GM19468 (cell line): ENCODE data around the gene NHLRC3.
A peak's percentile ranks its signal among the peaks of the same experiment; 100 is the strongest.
"Not testable (repeated sequence)": the region's sequence is repeated elsewhere in the genome, so short reads cannot be mapped to it uniquely, and the experiment has no call there.

Experiments
- ATAC-seq: cut with Tn5 transposase; IDR thresholded peaks from one replicate; pipeline ENCODE4 v1.9.1; 2021; ENCODE audit warnings: mild to moderate bottlenecking, moderate library complexity, moderate number of reproducible peaks; ENCODE audit not compliant: unreplicated experiment; ENCODE audit errors: extremely low read depth

Gene NHLRC3

GRCh38 chr13:39039041-39039440 is 785 bp downstream of the NHLRC3 start:
- no peak for ATAC-seq

- no peak for ATAC-seq
Measured at GRCh38 chr13:39040206-39040605, 1.9 kb downstream of the NHLRC3 start.

GRCh38 chr13:39044536-39044935 is 6.3 kb downstream of the NHLRC3 start:
- ATAC-seq = peak; percentile 34

- no peak for ATAC-seq
Measured at GRCh38 chr13:39047560-39047959, 9.3 kb downstream of the NHLRC3 start.

DNA sequence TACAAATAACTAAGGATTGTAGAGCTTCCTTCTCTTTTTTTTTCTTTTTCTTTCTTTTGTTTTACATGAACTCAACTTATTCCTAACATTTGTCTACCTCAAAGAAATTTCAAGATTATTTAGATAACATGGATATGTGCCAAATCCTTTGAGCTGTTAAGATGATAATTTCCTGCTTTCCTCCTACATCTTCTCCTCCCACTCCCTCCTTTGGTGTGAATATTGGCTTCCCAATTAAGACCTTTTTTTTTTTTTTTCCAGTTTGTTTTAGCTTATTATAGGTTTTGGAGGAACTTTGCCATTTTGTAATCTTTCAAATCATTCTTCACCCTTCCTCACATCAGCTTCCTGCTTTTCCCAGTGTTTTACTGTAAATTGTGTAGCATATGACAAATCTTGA is 10.6 kb downstream of the NHLRC3 start:
- ATAC-seq = no peak

GRCh38 chr13:39049274-39049673 is 11.0 kb downstream of the NHLRC3 start:
- ATAC-seq = no peak

DNA sequence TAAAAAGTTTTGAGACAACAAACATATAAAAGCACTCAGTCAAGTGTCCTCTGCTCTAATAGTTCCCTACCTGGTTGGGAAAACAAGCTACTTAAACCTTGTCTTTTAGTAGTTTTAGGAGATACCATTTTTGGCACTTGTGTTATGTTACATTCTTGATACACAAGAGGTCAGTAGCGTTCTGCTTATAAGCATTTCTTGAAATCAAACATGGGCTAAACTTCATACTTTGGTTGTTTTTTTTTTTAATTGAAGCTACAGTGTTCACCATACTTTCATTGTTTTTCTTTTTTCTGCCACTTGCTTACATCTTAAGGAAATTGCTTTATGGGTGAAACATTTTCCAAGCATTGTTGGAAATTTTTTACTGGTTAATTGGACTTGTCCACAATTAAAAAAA is 12.9 kb downstream of the NHLRC3 start:
- no peak for ATAC-seq

GRCh38 chr13:39052944-39053343 is 14.7 kb downstream of the NHLRC3 start:
- ATAC-seq = no peak

DNA sequence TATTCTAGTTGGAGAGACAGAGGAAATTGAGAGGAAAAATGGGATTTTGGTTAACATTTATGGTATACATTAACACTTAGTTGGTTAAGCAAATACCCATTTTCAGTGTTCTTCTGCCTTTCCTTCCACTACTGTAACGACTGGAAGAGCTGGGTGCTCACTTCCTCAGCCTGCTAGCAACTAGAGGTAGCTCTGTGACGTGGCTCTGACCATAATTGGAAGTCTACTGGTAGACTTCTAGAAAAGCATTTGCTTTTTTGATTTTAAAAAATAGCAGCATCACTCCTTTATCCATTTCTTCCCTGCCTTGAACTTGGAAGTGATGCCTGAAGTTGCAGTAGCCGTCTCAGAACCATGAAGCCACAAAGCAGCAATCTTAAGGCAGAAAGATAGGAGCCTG is 15.9 kb downstream of the NHLRC3 start:
- ATAC-seq = no peak

DNA sequence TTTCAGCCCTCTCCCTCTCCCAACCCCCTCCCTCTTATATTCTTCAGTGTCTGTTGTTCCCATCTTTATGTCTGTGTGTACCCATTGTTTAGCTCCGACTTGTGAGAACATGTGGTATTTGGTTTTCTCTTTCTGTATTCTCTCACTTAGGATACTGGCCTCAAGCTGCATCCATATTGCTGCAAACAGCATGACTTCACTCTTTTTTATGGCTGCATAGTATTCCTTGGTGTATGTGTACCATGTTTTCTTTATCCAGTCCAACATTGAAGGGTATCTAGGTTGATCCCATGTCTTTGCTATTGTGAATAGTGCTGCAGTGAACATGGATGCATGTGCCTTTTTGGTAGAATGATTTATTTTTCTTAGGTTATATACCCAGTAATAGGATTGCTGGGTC is 17.8 kb downstream of the NHLRC3 start:
- no peak for ATAC-seq

DNA sequence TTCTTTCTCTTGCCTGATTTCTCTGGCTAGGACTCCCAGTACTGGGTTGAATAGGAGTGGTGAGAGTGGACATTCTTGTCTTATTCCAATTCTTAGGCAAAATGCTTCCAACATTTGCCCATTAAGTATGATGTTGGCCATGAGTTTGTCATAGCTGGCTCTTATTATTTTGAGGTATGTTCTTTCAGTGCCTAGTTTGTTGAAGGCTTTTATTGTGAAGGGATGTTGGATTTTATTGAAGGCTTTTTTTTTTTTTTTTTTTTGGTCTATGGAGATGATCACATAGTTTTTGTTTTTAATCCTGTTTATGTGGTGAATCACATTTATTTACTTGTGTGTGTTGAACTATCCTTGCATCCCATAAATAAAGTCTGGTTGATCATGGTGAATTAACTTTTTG is 19.8 kb downstream of the NHLRC3 start:
- no peak for ATAC-seq

GRCh38 chr13:39062004-39062403 is 23.7 kb downstream of the NHLRC3 start:
- ATAC-seq = no peak

GRCh38 chr13:39072842-39073241 is 34.6 kb downstream of the NHLRC3 start:
- no peak for ATAC-seq

GRCh38 chr13:39073983-39074382 is 35.7 kb downstream of the NHLRC3 start:
- ATAC-seq = no peak

DNA sequence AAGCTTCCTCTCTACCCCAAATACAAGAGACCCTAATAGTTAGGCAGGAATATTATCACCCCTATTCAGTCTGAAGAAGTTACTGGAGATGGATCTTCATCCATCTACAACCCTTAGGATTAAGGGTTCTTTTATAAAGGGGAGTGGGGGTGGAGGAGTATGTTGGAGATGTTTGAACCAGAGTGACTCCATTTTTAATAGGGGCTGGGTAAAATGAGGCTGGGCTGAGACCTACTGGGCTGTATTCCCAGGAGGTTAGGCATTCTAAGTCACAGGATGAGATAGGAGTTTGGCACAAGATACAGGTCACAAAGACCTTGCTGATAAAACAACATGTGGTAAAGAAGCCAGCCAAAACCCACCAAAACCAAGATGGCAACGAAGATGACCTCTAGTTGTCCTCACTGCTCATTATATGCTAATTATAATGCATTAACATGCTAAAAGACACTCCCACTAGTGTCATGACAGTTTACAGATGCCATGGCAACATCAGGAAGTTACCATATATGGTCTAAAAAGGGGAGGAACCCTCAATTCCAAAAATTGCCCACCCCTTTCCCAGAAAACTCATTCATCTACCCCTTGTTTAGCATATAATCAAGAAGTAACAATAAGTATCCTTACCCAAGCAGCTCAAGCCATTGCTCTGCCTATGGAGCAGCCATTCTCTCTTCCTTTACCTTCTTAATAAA is 48.1 kb downstream of the NHLRC3 start:
- not testable (repeated sequence) for ATAC-seq

GRCh38 chr13:39091586-39091985 is 53.3 kb downstream of the NHLRC3 start:
- ATAC-seq = no peak

GRCh38 chr13:39095500-39095899 is 57.2 kb downstream of the NHLRC3 start:
- no peak for ATAC-seq

GRCh38 chr13:39099231-39099630 is 61.0 kb downstream of the NHLRC3 start:
- no peak for ATAC-seq
